ENCODE data around the gene FOXP1. TPM values are rescaled to one million over a fixed set of nuclear protein-coding genes. Genes with fewer than 3 reads are reported as not detected.

The FOXP1 gene
- total and polyA plus RNA-seq, 2 experiments from 2014 or later = 37.4 to 59.9 TPM

DNA sequence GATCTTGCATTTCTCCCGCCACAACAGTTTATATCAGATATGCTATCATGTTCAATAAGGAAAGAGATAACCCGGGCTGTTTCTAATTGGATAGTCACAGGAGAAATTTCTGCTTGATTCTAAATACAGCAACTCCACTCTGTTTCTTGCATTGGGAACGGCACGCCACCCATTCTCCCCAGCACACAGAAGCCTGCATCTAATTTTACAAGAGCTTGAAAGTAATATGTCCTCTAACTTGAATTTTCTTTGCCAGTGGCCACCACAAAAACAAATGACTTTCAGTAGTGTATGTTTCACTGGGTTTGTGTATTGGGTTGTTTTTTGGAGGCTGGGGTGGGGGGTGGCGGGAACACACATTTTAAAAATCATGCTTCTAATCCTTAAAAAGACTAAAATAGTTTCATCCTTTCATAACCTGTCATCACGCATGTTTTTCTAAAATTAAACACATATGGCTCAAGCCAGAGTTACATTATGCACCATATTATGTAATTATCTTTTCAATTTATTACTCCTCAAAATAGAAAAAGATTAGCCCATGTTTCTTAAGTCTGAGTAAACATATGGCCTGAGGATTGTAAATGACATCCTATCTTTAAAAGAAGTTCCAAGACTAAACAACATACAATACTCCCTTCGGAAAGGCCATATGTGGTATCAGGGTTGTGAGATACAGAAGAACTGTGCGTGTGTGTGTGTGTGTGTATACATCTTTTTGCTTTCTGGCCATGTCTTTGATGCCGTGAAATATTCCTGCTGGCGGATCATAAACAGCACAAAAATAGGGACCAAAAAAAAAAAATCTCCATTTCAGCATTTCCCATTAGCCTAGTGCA is 176.3 kb downstream of the FOXP1 start:
- no peak overlapping the region for H3K27ac ChIP-seq
- TF ChIP-seq EZH2 (IDR thresholded peaks at IDR 0.05; ENCODE audit: insufficient read depth, poor library complexity, severe bottlenecking) (no peak), EZH2phosphoT487 (IDR thresholded peaks at IDR 0.05; ENCODE audit: insufficient read depth, low read depth) (no peak)
- no peaks in the 10 kb centered on the region for H3F3A ChIP-seq (ENCODE audit: insufficient read depth)
- DNase-seq = no peak
- in situ Hi-C loops (cut with MboI) = no loop called here
- H3K9ac ChIP-seq = no peak overlapping the region
- no peaks in the 10 kb centered on the region for H3K36me3 ChIP-seq (ENCODE audit: low read depth)
- no peaks in the 10 kb centered on the region for H3K4me1 ChIP-seq (ENCODE audit: insufficient read depth)
- no peak overlapping the region for H3K4me3 ChIP-seq
- WGBS, 2 experiments (ENCODE audit: low coverage in 1 of 2, low lambda C conversion rate in 2 of 2, missing lambda C conversion rate in 2 of 2) = 58 to 64% methylated on average over 10 of the region's 10 CpGs
- no peaks in the 10 kb centered on the region for H3K9me3 ChIP-seq (ENCODE audit: low read depth)
- no peak overlapping the region for H3K4me2 ChIP-seq (ENCODE audit: unreplicated experiment)
- H3K79me2 ChIP-seq (ENCODE audit: insufficient read depth) = peaks cover 33% of the 10 kb centered on the region
- no peaks in the 10 kb centered on the region for H3K27me3 ChIP-seq (replicated peaks; ENCODE audit: insufficient read depth)
- no peaks in the 10 kb centered on the region for H3K9me2 ChIP-seq (ENCODE audit: insufficient read depth)
- no peaks in the 10 kb centered on the region for H4K20me1 ChIP-seq (ENCODE audit: insufficient read depth)
- H2AFZ ChIP-seq = no peak overlapping the region

DNA sequence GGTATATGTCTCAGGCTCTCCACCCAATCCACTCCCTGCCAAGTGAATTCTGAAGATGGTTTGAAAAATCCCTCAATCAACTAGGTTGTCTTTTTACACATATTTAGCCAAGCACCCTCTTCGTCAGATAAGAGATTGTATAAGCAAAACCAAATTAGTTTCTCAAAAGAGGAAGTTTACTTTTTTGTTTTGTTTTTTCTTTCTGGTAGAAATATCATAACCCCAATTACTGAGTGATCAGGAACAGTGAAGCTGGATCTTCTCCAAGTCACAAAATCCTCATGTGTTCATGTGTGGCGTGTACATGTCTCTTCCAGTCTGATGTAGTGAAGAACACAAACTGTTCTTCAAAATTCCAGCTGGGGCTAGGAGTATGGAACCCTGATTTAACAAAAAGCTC is 180.6 kb downstream of the FOXP1 start:
- Histone ChIP-seq H3K27ac (no peak overlapping the region), H3K4me1 (ENCODE audit: insufficient read depth) (peaks cover 6% of the 10 kb centered on the region; the same call in 1 of the 2 replicates)

DNA sequence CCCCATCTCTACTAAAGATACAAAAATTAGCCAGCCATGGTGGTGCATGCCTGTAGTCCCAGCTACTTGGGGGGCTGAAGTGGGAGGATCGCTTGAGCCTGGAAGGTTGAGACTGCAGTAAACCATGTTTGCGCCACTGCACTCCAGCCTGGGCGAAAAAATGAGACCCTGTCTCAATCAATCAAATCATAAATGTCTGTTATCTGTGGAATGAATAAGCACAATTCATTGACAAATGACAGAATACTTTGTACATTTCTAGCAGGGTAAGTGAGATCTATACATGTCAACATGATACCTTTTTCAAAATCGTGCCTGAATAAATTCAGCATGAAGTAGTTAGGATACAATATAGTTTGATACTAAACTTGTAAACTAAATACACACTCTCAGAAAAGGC is 181.2 kb downstream of the FOXP1 start:
- in situ Hi-C loops (cut with MboI) = no loop called here
- WGBS, 2 experiments (ENCODE audit: low coverage in 1 of 2, low lambda C conversion rate in 2 of 2, missing lambda C conversion rate in 2 of 2) = 95 to 100% methylated on average over 4 of the region's 4 CpGs
- Histone ChIP-seq H3K4me3 (no peak overlapping the region), H3F3A (ENCODE audit: insufficient read depth) (no peaks in the 10 kb centered on the region), H3K9ac (no peak overlapping the region), H3K36me3 (ENCODE audit: low read depth) (no peaks in the 10 kb centered on the region), H3K27me3 (replicated peaks; ENCODE audit: insufficient read depth) (no peaks in the 10 kb centered on the region), H3K4me1 (ENCODE audit: insufficient read depth) (peaks cover 6% of the 10 kb centered on the region; the same call in 1 of the 2 replicates), H4K20me1 (ENCODE audit: insufficient read depth) (no peaks in the 10 kb centered on the region), H3K4me2 (ENCODE audit: unreplicated experiment) (no peak overlapping the region), H3K9me2 (ENCODE audit: insufficient read depth) (no peaks in the 10 kb centered on the region), H2AFZ (no peak overlapping the region), H3K27ac (no peak overlapping the region), H3K79me2 (ENCODE audit: insufficient read depth) (peaks cover 44% of the 10 kb centered on the region), H3K9me3 (ENCODE audit: low read depth) (no peaks in the 10 kb centered on the region)
- no peak for DNase-seq
- TF ChIP-seq EZH2phosphoT487 (IDR thresholded peaks at IDR 0.05; ENCODE audit: insufficient read depth, low read depth) (no peak), EZH2 (IDR thresholded peaks at IDR 0.05; ENCODE audit: insufficient read depth, poor library complexity, severe bottlenecking) (no peak)

More for the DNA sequence above, 180.6 kb downstream of the FOXP1 start:
- Histone ChIP-seq H3K4me3 (no peak overlapping the region), H3K4me2 (ENCODE audit: unreplicated experiment) (no peak overlapping the region), H3K9me3 (ENCODE audit: low read depth) (no peaks in the 10 kb centered on the region), H3F3A (ENCODE audit: insufficient read depth) (no peaks in the 10 kb centered on the region), H3K79me2 (ENCODE audit: insufficient read depth) (peaks cover 43% of the 10 kb centered on the region), H2AFZ (no peak overlapping the region), H4K20me1 (ENCODE audit: insufficient read depth) (no peaks in the 10 kb centered on the region), H3K36me3 (ENCODE audit: low read depth) (no peaks in the 10 kb centered on the region), H3K27me3 (replicated peaks; ENCODE audit: insufficient read depth) (no peaks in the 10 kb centered on the region), H3K9me2 (ENCODE audit: insufficient read depth) (no peaks in the 10 kb centered on the region), H3K9ac (no peak overlapping the region)
- in situ Hi-C loops (cut with MboI) = no loop called here
- 95 to 100% methylated on average over 2 of the region's 2 CpGs for WGBS, 2 experiments (ENCODE audit: low coverage in 1 of 2, low lambda C conversion rate in 2 of 2, missing lambda C conversion rate in 2 of 2)
- TF ChIP-seq EZH2 (IDR thresholded peaks at IDR 0.05; ENCODE audit: insufficient read depth, poor library complexity, severe bottlenecking) = no peak
- no peak for TF ChIP-seq EZH2phosphoT487 (IDR thresholded peaks at IDR 0.05; ENCODE audit: insufficient read depth, low read depth)
- no peak for DNase-seq

DNA sequence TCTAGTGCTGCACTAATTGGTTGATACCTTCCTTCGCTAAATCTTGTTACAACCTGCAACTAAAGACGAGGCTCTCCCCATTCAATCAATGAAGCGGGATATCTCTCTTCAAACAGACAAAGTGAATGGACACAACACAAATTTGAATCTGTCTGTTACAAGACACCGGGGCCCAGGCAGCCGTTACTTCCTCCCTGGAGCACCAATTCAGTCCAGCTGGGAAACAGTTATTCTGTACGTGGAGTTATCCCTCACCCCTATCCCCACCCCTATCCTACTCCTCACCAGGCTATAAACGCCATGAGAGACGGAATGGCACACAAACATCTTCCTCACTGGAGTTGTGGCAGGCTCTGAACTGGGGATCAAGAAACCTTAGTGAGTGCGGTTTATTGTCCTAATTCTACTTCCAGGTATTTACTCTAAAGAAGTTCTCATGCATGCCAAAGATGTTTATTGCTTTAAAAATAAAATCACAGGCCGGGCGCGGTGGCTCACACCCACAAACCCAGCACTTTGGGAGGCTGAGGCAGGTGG is 181.8 kb downstream of the FOXP1 start:
- Histone ChIP-seq H3K9me3 (ENCODE audit: low read depth) (no peaks in the 10 kb centered on the region), H3K27me3 (replicated peaks; ENCODE audit: insufficient read depth) (no peaks in the 10 kb centered on the region), H3K36me3 (ENCODE audit: low read depth) (no peaks in the 10 kb centered on the region), H3K4me3 (no peak overlapping the region), H3K9me2 (ENCODE audit: insufficient read depth) (no peaks in the 10 kb centered on the region), H4K20me1 (ENCODE audit: insufficient read depth) (no peaks in the 10 kb centered on the region), H3K9ac (no peak overlapping the region), H3K79me2 (ENCODE audit: insufficient read depth) (peaks cover 46% of the 10 kb centered on the region), H2AFZ (no peak overlapping the region), H3K27ac (no peak overlapping the region), H3K4me1 (ENCODE audit: insufficient read depth) (peaks cover 6% of the 10 kb centered on the region; the same call in 1 of the 2 replicates), H3F3A (ENCODE audit: insufficient read depth) (no peaks in the 10 kb centered on the region), H3K4me2 (ENCODE audit: unreplicated experiment) (no peak overlapping the region)
- in situ Hi-C loops (cut with MboI) = no loop called here
- WGBS, 2 experiments (ENCODE audit: low coverage in 1 of 2, low lambda C conversion rate in 2 of 2, missing lambda C conversion rate in 2 of 2) = 97 to 98% methylated on average over 12 of the region's 12 CpGs
- no peak for DNase-seq
- TF ChIP-seq EZH2phosphoT487 (IDR thresholded peaks at IDR 0.05; ENCODE audit: insufficient read depth, low read depth) (no peak), EZH2 (IDR thresholded peaks at IDR 0.05; ENCODE audit: insufficient read depth, poor library complexity, severe bottlenecking) (no peak)
